Left lung (tissue), 10 donors: ENCODE results near the gene ADGRG2. TPM values are rescaled to one million over a fixed set of nuclear protein-coding genes. Genes with fewer than 3 reads are reported as not detected.
A peak's percentile ranks its signal among the peaks of the same experiment; 100 is the strongest.
"Not testable (repeated sequence)": the region's sequence is repeated elsewhere in the genome, so short reads cannot be mapped to it uniquely, and the experiment has no call there.

Source experiments
- ATAC-seq: fragments of 200-7000 bp; cut with Tn5 transposase; one replicate; pipeline ENCODE4 v1.9.1; 2020; ENCODE audit warnings: moderate library complexity
- DNase-seq, 4 donors: peaks; one replicate each; pipeline ENCODE4 v3.0.0-alpha.2; 2013 to 2020
- H3K27ac ChIP-seq, 2 donors: fragments of 200-600 bp; sonication (generic) in 1 of 2; one replicate each; pipeline versions ENCODE4 v1.5.0 to v1.8.0; 2020 to 2021
- H3K27me3 ChIP-seq, 2 donors: fragments of 200-600 bp; sonication (generic) in 1 of 2; one replicate each; pipeline versions ENCODE4 v1.5.0 to v1.8.0; 2020 to 2021
- H3K36me3 ChIP-seq, 2 donors: fragments of 200-600 bp; sonication (generic) in 1 of 2; one replicate each; pipeline versions ENCODE4 v1.5.0 to v1.8.0; 2020 to 2021
- H3K4me1 ChIP-seq, 2 donors: fragments of 200-600 bp; one replicate each; pipeline ENCODE4 v1.8.0; 2021
- H3K4me3 ChIP-seq, 2 donors: fragments of 200-600 bp; sonication (generic) in 1 of 2; one replicate each; pipeline versions ENCODE4 v1.5.0 to v1.8.0; 2020 to 2021; ENCODE audit warnings: mild to moderate bottlenecking in 1 of 2
- H3K9me3 ChIP-seq, 2 donors: fragments of 200-600 bp; sonication (generic) in 1 of 2; one replicate each; pipeline versions ENCODE4 v1.5.0 to v1.8.0; 2020 to 2021
- intact Hi-C, 2 donors: fragments of 100-400 bp; cut with DNase I; formaldehyde crosslinking; loops; one replicate each; pipeline versions ENCODE4 v1.11.2 to v1.14.2; 2022
- polyA plus RNA-seq, 6 donors: library from polyadenylated mRNA; unstranded; fragments of 120-200 nt; gene quantifications; one replicate each; pipeline ENCODE4 v1.2.1, GENCODE V29; 2013; ENCODE audit not compliant: insufficient read length in 6 of 6
- total RNA-seq, 2 donors: library from RNA; stranded (reverse); fragmentation: NEBNext Ultra II Directional; extraction: Animal tissue kit (Norgen Biotek cat#: 25700); gene quantifications; one replicate each; pipeline ENCODE4 v1.2.1, GENCODE V29; 2021
- TF ChIP-seq, protein P1 (sequence below), 2 donors: fragments of 200-600 bp; sonication (generic) in 1 of 2; IDR thresholded peaks; one replicate each; pipeline versions ENCODE4 v1.5.0 to v1.8.0; 2021; ENCODE audit warnings: antibody characterized with exemption in 2 of 2
- donor health status: DM: no; HTN: yes; CAD: no.
- donor health status: DM: no; HTN: no; CAD: no.

The ADGRG2 gene
- total and polyA plus RNA-seq, 8 donors: 2.2 to 4.8 (median 2.7) TPM

DNA sequence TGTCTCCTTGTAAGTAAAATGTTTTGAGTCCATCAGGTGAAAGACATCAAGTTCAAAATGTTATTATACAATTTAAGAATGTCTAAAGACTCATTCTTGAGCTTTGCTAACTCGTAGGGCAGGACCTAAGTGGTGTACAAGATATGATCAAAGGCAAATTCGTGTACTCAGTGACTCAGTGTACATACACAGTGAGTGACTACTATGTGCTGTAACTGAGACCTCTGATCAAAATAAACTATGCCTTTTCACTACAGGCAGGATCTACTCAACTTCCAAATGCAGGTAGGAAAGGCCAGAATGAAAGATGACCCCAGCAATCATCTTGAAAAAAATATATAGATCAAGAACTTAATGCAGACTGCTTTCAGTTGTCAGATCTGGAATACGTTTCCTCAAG, 49.9 kb downstream of the ADGRG2 start:
- Histone ChIP-seq H3K27me3 (no peaks in the 10 kb centered on the region), H3K9me3 (no peaks in the 10 kb centered on the region), H3K4me1 (no peaks in the 10 kb centered on the region), H3K4me3 (no peak overlapping the region), H3K36me3 (no peaks in the 10 kb centered on the region), H3K27ac (no peak overlapping the region)
- no peak for DNase-seq
- TF ChIP-seq, protein P1, sequence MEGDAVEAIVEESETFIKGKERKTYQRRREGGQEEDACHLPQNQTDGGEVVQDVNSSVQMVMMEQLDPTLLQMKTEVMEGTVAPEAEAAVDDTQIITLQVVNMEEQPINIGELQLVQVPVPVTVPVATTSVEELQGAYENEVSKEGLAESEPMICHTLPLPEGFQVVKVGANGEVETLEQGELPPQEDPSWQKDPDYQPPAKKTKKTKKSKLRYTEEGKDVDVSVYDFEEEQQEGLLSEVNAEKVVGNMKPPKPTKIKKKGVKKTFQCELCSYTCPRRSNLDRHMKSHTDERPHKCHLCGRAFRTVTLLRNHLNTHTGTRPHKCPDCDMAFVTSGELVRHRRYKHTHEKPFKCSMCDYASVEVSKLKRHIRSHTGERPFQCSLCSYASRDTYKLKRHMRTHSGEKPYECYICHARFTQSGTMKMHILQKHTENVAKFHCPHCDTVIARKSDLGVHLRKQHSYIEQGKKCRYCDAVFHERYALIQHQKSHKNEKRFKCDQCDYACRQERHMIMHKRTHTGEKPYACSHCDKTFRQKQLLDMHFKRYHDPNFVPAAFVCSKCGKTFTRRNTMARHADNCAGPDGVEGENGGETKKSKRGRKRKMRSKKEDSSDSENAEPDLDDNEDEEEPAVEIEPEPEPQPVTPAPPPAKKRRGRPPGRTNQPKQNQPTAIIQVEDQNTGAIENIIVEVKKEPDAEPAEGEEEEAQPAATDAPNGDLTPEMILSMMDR (IDR thresholded peaks at IDR 0.05): no peak
- intact Hi-C loops: no loop called here
- peak; percentile 42 for ATAC-seq

DNA sequence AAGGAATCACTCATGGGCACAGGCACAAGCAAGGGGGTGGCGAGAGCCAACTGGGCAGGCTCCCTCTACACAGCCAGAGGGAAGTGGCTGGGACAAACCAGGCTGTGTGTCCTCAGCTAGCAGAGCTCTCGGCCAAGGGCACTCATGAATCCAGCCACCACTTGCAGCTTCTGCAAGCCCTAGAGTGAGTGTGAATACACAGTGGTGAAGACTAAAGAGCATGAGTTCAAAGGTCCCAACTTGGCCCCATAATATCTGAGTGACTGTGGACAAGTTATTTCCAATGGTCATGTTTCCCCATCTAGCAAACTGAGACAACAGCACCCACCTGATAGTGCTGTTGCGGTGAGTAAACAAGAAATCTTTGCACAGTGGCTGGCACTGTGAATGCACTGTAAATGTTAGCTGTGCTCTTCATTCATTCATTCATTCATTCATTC, 51.7 kb downstream of the ADGRG2 start:
- DNase-seq: no peak
- intact Hi-C loops: no loop called here
- Histone ChIP-seq H3K4me3 (no peak overlapping the region), H3K27me3 (no peaks in the 10 kb centered on the region), H3K4me1 (no peaks in the 10 kb centered on the region), H3K27ac (no peak overlapping the region), H3K36me3 (no peaks in the 10 kb centered on the region), H3K9me3 (no peaks in the 10 kb centered on the region)
- TF ChIP-seq, protein P1 (IDR thresholded peaks at IDR 0.05): no peak
- no peak for ATAC-seq

DNA sequence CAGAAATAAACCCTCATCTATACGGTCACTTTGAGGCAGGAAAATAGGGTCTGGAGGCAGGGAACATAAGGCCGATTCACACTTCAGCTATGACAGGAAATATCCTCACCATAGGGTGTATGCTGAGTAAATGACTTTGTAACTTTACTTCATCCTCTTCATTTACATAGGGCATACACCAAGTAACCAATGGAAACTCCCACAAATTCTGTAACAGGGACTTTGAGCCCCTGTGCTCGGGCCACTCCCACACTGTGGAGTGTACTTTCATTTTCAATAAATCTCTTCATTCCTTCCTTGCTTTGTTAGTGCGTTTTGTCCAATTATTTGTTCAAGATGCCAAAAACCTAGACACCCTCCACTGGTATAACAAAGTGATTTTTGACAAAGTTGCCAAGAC, 55.3 kb downstream of the ADGRG2 start:
- ATAC-seq, intact Hi-C loops, H3K27ac ChIP-seq, H3K9me3 ChIP-seq, H3K27me3 ChIP-seq, H3K4me3 ChIP-seq, H3K4me1 ChIP-seq, H3K36me3 ChIP-seq, DNase-seq: not testable (repeated sequence)

DNA sequence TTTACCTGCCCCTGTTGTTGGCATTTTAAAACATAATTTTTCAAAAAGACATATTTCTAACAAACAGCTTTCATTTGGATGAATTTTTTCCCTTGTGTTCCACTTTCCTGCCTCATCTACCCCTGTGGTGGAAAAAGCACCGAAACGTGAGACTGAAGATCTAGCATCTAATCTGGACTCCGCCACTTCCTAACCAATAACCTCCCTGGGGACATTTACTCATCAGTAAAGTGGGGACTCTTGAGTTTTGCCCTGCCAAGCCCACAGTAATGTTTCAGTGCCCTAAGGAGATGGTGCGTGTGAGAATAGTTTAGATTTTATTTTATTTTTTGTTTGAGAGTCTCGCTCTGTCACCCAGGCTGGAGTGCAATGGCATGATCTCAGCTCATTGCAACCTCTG, 56.7 kb downstream of the ADGRG2 start:
- H3K4me3 ChIP-seq: no peak overlapping the region
- no peaks in the 10 kb centered on the region for H3K27me3 ChIP-seq
- no peaks in the 10 kb centered on the region for H3K36me3 ChIP-seq
- no peak overlapping the region for H3K27ac ChIP-seq
- intact Hi-C loops: no loop called here
- DNase-seq (no peak), ATAC-seq (no peak)
- H3K9me3 ChIP-seq: no peaks in the 10 kb centered on the region
- no peaks in the 10 kb centered on the region for H3K4me1 ChIP-seq
- TF ChIP-seq, protein P1 (IDR thresholded peaks at IDR 0.05): no peak

DNA sequence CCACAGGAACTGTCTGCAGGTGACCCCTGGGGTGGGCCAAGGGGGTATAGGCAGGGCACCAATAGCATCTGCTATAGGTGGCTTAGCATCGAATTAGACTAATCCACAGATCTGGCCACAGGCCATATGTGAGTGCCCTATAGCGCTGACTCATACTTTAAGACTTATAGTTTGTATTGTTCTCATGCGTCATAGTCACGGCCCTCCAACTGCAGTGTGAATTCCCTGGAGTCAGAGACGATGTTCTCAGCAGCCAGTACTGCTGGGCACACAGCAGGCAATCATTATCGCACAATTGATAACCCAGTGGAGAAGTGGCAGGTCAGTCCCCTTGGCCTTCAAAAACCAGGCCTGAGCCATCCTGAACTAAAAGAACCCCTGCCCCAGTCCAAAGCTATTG, 58.1 kb downstream of the ADGRG2 start:
- no peak for ATAC-seq
- intact Hi-C loops: no loop called here

DNA sequence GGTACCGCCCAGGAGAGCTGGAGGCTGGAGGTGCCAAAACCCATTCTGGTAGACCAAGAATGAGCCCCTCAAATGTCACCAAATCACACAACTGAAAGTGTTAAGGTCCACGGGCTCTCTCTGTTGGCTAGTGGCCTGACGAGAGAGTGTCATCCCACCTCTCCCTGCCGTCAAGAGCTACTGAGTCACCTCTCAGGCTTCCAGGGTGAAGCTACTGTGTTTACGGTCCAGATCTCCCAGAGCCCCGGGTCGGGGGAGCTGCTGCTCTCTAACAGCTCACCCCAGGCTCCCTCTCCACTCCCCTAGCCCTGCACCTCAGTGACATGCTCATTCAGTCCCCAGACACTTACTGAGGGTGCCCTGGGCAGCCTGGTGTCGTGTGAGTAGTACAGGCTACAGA, 59.2 kb downstream of the ADGRG2 start:
- H3K36me3 ChIP-seq: no peaks in the 10 kb centered on the region
- no peaks in the 10 kb centered on the region for H3K4me1 ChIP-seq
- TF ChIP-seq, protein P1 (IDR thresholded peaks at IDR 0.05): no peak
- H3K9me3 ChIP-seq: no peaks in the 10 kb centered on the region
- H3K27ac ChIP-seq: no peak overlapping the region
- H3K4me3 ChIP-seq: no peak overlapping the region
- intact Hi-C loops: no loop called here
- DNase-seq (no peak), ATAC-seq (no peak)
- no peaks in the 10 kb centered on the region for H3K27me3 ChIP-seq

More for the DNA sequence above, 58.1 kb downstream of the ADGRG2 start:
- TF ChIP-seq, protein P1 (IDR thresholded peaks at IDR 0.05): no peak
- Histone ChIP-seq H3K9me3 (no peaks in the 10 kb centered on the region), H3K27ac (no peak overlapping the region), H3K4me3 (no peak overlapping the region), H3K4me1 (no peaks in the 10 kb centered on the region), H3K27me3 (no peaks in the 10 kb centered on the region), H3K36me3 (no peaks in the 10 kb centered on the region)
- no peak for DNase-seq
